Activated CD4-positive, CD25-positive, alpha-beta regulatory T cell treated with anti-CD3 and anti-CD28 coated beads, Interleukin-2, amount 50 U/mL, for 72 hours (primary cell): ENCODE measurements around the gene PIPOX.

Source experiments
- DNase-seq: peaks from one replicate; pipeline ENCODE4 v3.0.0; 2021

Gene PIPOX

DNA sequence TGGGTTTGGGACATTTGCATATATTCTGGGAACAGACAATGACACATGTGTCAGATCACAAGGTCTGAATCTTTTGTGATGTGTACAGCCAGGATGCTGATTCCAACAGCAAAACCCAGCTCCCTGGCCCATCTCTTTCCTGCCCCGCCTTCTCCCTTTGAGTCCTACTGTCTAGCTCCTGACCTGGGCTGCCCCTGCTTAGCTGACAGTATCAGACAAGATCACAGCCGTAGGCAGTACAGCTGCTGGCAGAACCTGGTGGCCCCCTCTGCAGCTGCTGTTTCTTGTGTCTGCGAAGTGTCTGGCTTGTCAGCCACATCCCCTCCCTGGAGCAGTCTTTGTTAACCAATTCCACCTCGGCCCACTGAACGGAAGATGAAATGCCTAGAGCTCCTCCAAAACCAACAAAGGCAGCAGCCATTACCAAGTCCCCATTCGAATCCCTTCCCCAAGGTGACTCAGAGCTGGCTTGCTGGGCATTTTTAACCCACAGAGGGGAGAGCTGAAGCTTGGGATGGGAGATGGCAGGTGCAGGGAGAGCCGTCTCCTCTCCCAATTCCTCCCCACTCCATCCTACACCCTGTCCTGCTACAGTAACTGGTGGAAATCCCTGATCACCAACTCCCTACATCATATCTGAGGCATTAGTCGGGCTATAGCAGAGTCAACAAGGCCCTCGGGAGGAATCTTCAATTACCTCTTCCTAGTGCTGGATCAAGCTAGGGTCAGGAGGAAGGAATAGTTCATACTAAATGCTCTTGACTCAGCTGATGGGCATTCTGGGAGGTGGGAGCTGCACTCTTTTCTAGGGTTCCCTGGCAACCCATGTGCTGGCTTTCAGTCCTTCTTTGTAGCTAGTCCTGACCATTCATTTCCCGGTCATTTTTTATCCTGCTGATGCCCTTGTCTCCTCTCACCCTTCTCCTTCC lies 5.8 kb downstream of the PIPOX start:
- DNase-seq = no peak

DNA sequence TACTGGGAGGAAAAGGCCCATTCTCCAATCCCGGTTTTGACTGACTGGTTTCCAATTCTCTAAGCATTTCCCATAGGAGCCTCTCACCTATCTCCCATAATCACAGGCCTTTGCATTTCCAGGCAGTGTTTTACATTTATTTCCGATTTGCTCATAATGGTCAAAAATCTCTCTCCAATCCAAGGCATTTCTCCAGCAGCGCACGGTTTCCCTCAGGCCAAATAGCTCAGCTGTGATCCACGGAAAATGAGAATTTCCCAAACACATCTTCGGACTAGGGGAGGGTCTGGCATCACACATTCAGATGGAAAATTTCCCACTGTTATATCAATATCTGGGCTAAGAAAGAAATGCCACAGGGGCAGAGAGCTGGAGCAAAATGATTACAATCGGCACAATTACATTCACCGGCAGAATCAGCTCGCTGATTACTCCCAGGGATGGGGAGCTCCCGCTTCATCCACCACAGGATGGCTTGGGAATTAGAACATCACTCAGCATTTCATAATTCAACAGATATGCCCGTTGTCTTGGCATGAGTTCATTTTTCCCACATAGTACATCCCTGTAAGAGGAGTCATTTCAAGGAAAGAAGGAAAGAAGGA lies 6.7 kb downstream of the PIPOX start:
- no peak for DNase-seq

DNA sequence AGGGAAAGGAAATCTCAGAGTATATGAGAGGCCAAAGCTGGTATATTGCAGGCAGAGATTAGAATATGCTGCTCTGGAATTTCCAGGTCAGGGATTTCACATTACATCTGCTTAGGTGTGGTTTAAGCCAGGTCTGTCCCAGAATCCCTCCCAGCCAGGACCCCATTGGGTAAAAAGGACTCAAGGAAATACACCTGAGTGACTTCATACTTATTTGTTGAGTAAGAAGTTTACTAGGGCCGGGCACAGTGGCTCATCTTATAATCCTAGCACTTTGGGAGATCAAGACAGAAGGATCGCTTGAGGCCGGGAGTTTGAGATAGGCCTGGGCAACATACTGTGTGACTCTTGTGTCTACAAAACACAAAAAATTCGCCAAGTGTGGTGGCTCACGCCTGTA lies 7.2 kb downstream of the PIPOX start:
- no peak for DNase-seq

DNA sequence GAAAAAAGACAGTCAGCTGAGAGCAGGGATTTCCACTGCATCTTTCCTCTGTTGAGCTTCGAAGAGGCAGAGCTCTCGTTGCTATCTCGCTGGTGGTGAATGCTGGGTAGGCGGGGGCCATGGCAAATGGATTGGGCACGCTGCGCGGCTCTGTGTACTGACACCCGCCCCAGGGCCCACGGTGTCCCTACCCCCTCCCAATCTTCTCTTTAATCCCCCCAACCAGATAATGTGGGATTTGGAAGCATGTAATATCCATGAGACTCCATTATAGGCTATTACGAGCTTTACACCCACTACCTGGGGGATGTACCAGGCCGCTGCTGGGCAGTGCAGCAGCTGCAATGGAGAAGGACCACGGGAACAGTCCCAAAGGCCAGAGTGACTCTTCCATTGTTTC lies 8.3 kb downstream of the PIPOX start:
- no peak for DNase-seq

DNA sequence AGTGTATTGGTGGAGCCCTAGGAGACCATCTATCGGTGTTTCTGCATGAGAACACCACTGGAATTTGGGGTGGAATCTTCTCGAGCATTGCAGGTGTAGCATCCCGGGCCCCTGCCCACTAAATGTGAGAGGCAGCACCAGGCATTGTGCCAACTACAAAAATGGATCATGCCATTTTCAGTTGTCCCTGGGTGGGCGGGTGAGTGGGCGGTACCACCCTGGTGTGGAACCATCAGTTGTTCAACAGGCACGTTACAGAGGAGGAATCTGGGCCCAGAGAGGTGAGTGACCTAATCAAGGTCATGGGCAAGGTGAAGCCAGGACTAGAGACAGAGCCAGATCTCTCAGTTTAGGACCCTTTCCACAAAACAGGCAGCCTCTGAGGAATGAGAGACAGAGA lies 8.8 kb downstream of the PIPOX start:
- DNase-seq = no peak

DNA sequence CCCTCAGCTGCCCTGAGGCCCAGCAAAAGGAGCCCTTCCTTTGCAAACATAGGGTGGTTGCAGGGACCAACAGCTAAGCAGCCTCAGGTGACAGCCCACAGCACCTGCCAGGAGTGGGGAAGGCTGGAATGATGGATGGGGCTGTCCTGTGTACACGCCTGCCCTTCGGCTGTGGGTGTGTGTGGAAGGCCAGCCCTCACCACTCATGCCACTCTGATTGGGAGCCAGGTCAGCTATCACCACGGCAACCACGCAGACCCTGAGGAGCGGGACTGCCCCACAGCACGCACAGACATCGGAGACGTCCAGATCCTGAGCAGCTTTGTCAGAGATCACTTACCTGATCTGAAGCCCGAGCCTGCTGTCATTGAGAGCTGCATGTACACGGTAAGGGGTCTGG lies 11.9 kb downstream of the PIPOX start:
- DNase-seq = no peak

DNA sequence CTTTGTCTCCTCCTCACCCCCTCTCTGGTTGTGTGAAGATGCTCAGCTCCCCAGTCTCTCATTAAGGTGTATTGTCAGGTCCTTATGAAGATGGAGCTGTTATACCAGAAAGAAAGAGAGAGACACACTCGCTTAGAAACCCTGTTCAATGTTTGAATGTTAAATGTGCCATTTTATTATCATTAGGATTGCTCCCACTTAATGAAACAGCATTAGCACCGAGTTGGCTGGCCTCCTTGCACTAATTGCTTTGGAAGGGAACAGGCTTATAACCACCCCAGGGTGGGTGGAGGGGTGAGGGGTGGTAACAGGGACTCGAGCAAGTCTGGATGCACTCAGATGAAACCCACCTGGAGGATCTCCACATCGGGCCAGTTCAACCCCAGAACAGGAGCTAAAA lies 14.4 kb downstream of the PIPOX start:
- DNase-seq = no peak

DNA sequence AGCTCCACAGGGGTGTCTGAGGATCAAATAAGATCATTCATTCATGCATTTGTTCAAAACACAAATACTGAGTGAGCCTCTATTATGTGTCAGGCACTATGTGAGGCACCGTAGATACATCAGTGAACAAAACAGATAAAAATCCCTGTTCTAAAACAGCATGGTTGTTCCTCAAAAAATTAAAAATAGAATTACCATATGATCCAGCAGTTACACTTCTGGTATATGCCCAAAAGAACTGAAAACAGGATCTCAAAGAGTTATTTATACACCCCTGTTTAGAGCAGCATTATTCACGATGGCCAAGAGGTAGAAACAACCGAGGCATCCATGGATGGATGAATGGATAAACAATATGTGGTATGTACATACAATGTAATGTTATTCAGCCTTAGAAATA lies 15.4 kb downstream of the PIPOX start:
- DNase-seq = no peak

DNA sequence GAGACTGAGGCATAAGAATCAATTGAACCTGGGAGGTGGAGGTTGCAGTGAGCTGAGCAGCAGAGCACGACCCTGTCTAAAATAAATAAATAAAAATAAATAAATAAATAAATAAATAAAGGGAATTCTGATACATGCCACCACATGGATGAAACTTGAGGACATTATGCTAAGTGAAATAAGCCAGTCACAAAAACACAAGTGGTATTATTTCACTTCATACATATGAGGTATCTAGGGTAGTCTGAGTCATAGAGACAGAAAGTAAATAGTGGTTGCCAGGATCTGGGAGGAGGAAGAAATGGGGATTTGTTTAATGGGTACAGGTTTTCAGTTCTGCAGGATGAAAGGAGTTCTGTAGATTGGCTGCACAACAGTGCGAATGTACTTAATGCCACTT lies 16.3 kb downstream of the PIPOX start:
- DNase-seq = no peak

DNA sequence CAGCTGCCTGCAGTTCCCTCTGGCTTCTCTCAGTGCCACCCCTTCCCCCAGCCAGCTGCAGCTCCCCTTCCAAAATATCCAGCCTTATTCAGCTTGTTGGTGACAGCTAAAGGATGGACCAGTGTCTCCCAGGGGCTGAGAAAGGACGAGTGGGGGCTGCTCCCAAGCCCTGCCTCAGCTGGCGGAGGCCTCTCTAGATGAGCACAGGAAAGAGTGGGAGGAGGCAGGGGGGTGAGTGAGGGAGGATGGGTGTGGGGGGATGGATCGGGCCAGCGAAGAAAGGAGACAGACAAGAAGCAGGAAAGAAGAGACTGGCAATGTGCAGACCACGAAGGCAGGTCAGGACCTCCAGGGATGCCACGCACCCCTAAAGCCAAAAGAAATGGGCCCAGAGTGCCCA lies 17.5 kb downstream of the PIPOX start:
- DNase-seq = no peak

DNA sequence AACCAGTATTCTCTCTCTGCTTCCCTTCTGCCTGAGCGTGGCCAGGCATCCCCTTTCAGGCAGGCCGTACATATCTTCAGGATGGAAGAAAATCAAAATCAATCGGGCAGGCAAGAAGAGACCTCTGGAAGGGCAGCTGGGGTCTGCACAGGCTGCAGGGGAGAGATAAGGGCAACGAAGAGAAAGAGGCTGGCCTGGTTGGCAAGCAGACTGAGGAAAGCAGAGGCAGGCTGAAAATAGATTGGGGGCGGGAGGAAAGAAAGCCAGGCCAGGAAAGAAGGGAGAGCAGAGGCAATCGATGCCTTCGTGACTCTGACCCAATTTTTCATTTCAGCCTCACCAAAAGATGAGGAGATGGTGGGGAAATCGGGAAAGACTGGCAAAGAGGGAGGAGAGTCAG lies 18.1 kb downstream of the PIPOX start:
- DNase-seq = no peak

DNA sequence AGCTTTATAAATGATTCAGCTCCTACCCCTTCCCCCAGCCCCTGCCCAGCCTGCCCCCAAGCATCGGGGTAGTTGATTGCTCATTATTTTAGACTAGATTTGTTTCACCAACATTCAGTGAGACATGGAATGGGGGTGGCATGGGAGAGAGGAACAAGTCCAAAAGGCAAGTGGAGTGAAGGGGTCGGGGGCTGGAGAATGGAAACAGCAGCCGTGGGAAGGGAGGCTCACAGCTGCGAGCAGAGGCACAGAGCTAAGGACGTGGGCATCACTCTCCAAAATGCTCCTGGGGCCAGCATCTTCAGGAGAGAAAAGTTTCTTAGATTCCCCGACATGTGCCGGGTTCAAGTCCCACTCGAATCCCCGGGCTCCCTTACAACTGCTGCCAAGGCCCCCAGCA lies 19.3 kb downstream of the PIPOX start:
- no peak for DNase-seq

DNA sequence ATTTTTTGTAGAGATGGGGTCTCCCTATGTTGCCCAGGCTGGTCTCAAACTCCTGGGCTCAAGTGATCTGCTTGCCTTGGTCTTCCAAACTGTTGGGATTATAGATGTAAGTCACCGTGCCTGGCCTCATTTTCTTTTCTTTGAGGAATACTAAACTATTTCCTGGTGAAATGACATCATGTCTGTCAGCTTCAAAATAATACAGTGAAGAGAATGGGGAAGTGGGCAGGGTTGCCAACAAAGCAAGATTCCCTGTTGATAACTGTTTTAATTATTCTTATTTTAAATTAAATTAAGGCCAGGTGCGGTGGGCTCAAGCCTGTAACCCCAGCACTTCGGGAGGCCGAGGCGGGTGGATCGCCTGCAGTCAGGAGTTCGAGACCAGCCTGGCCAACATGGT lies 21.1 kb downstream of the PIPOX start:
- no peak for DNase-seq

DNA sequence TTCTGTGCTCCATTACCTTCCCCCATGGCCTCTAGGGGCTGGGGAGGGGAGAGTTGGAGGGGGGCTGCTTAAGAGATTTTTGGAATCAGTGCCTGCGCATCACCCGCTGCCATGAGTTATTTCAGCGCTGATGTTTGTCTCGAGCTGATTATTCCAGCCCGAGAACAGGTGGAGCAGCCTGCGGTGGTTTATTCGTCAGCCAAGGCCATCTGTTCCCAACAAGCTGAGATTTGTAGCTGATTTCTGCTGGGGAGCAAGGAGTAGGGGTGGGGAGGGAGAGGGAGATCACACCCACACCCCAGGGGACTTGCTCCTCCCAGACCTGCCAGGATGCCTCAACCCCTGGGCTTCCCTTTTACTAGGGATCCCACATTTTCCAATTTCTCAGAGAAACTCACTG lies 23.1 kb downstream of the PIPOX start:
- DNase-seq = no peak

DNA sequence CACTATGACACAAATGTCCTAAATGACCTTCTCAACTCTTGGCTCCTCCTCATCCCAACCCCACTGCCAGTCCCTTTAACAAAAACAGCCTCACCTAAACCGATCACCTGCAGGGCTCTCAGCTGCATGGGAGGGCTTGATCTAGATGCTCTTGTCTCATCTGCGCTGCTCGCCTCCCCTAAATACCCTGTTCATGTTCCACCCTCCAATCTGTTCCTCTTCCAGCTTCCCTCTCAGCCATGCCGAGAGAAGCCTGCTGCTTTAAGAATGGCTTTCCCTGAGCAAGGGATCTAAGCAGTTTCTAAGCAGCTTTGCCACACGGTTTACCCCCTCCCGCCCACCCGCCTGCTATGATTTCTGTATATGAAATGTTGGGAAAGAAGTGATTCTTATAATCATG lies 23.7 kb downstream of the PIPOX start:
- DNase-seq = no peak

DNA sequence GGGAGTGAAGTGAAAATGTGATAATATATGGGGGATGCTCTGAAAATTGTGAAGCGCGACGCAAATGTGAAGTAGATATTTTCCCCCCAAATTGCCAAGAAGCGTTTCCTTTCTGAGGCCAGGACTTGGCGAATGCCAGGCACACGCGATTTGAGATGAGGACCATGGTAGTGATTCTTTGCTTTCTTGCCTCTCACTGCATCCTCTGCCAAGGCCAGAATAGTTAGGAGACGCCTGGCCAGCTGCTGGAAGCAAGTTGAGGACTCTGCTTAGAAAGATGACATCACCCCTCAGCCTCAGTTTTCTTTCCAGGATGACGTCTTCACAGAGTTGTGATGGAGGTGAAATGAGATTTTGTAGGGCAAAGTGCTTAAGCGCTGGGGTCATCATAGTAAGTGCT lies 25.9 kb downstream of the PIPOX start:
- DNase-seq = no peak

DNA sequence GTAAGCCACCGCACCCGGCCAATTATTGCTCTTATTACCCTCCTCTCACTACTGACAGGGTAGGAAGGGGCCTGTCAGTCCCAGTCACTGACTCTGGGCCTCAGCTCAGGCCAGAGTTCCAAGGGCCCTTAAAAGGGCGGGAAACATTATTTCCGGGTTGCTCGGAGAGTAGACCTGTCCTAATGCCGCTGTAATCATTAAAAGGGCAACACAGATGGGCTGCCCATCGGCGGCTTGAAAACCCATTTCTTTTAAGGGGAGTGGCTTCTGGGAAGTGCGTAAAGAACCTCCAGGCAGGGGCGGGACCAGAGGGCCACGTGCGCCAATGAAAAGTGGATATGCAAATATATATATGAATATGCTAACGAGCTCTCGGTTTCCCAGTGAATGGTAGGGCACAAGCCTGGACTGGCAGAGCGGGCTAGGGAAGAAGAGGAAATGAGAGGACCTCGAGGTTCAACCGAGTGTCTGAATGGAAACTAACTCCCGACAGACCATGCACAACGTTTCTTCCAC lies 26.6 kb downstream of the PIPOX start:
- DNase-seq = no peak

DNA sequence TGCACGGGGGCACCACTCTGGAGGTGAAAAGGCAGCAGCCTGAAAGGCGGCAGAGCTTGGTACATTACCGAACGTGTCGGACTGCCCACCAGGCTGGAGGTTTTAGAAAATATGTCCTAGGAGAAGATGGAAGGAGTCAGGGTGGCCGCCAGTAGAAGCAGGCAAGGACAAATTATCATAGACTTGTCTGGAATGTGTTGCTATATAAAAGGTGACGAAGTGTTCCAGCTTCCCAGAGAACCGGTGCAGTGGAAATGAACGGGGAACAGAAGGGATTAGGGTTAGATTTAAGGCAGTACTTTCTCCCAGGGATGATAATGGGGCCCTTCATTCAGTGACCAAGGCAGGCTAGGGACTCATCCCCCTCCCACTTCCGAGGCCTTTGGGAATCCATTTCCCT lies 27.4 kb downstream of the PIPOX start:
- no peak for DNase-seq

DNA sequence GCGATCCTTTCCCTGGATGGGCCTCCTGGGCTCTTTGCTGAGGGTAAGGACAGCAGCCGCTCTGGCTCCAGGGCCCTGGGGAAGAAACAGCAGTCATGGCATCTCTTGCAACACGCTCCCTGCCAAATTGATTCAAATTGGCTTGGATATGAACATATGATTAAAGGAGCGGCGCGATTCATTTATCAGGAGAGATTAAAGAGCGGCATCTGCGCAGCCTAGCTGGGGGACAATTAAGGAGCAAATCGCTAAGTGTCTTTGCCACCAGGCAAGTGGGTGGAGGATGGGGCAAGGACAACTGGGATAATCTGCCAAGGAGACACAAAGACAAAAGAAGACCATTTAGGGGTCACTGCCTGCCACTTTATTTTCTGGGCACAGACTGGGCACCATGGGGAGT lies 27.8 kb downstream of the PIPOX start:
- no peak for DNase-seq

DNA sequence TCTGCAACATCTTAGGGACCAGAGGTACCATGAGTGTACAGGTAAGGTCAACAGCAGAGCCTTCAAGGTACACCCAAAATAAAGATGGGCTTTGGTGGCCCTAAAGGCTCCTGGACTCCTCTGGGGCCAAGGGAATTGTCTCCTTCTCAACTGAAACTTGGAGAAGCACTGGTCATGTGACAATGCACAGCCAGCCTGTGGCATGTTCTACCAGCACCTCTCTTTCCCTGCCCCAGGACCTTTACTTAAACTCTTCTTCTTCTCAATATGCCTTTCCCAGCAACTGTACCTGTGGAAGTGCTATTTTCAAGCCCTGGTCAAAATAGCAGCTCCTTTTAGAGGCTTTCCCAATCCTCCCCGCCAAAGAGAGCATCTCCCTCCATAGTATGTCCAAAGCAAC lies 28.4 kb downstream of the PIPOX start:
- DNase-seq = no peak

DNA sequence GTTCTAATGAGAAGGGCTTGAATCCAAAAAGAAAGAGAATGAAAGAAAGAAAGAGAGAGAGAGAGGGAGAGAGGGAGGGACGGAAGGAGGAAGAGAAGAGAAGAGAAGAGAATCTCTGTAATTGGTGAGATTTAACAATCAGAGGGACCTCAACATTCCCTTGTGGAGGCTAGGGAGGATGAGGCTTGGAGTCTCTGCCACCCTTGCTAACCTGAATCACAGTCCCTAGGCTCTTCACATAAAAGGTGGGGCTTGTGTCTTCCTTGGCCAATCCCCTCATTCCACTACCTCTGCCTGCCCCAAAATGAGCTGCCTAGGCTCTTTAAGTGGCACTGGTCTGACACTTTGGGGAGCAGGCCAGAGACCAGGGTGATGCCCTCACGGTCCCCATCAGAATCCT lies 30.1 kb downstream of the PIPOX start:
- DNase-seq = no peak

DNA sequence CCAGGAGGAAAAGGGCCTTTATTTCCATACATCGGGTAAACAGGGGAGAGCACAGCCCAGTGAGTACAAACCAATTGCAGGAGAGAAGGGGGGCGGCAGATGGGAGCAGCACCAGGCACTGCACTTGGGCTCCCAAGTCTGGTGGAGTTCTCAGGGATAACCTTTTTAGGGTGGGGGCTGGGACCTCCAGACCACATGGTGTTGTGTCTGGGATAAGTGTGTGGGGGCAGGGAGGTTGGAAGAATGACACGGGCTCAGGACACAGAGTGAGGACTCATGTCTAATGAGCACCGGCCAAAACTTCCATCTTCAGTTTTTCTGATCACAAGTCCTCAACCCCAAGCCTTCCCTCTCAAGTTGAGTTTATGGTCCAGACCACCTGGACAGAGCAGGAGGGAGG lies 30.6 kb downstream of the PIPOX start:
- no peak for DNase-seq

DNA sequence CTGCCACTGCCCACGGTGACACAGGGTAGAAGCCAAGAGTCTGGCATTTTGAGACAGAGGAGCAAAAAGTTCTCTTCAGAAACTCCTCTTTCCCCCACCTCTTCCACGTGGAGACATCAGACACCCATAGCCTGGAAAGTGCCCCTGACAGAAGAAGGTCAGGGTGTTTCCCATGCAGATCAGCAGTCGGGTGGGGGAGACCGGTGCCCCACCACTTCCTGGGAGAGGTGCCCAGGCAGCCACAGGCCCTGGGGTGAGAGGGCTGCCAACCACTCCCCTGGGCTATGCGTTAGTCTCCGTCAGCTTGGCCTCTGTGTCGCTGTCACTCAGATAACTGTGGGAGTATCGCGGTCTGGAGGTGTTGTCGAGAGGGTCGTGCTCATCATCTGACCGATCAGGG lies 31.5 kb downstream of the PIPOX start:
- DNase-seq = no peak

DNA sequence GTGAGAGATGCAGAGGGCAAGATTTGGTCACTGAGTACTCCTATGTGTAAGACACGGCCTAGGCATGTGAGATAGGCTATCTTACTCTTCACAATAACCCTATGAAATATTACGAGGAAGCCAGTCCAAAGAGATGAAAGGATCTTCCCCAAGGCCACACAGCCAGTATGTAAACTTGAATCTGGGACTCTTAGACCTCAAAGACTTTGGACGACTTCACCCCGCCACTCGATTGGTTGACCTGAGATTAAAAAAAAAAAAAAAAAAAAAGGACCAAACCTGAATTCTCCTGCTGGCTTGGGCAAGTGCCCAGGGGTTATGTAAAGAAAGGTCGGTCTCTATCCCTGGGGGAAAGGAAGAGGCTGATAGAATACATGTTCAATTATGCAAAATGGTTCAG lies 33.1 kb downstream of the PIPOX start:
- no peak for DNase-seq

DNA sequence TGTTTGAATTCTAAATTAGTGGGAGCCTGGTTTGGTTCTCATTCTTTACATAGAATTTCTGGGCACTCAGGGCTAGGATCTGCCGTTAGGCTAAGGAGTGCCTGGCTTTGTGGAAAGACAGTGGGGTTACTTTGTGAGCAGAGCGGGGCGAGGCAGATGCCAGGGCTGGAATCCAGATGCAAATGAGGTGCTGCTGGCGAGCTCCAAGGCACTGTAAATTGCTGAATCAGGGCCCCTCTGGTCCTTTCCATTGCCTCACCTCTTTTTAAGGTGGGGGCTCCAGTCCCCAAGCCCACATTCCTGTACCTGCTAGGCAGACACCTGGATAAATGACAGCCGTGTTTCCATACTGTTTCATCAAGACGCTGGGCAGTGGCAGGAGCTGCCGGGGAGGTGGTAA lies 33.8 kb downstream of the PIPOX start:
- no peak for DNase-seq
